ENCODE measurements around the gene XNDC1N.
"Not testable (repeated sequence)": the region's sequence is repeated elsewhere in the genome, so short reads cannot be mapped to it uniquely, and the experiment has no call there.

The XNDC1N gene

GRCh38 chr11:71895961-71896360 lies 32.4 kb downstream of the XNDC1N start:
- CTCF ChIA-PET: no interaction called here
- no peaks in the 10 kb centered on the region for H3K4me1 ChIP-seq (ENCODE audit: control extremely low read depth in 1 of 4, control insufficient read depth in 4 of 4, insufficient read depth in 4 of 4, low read length in 3 of 4)
- WGBS (ENCODE audit: insufficient coverage): 98% methylated on average over 9 of the region's 12 CpGs
- POLR2A ChIA-PET: no interaction called here
- H3K27me3 ChIP-seq (replicated peaks in 2 of 5; ENCODE audit: control insufficient read depth in 4 of 5, insufficient read depth in 5 of 5, low read length in 4 of 5): no peaks in the 10 kb centered on the region
- peaks cover 0 to 2% (median 0%) of the 10 kb centered on the region in 4 experiments for H3K36me3 ChIP-seq (ENCODE audit: control insufficient read depth in 4 of 4, insufficient read depth in 4 of 4, low read length in 3 of 4)
- H3K4me3 ChIP-seq (ENCODE audit: control insufficient read depth in 1 of 7, extremely low read depth in 1 of 7, insufficient read depth in 4 of 7, low read depth in 2 of 7, low read length in 6 of 7): no peak overlapping the region
- H3K27ac ChIP-seq (ENCODE audit: insufficient read depth in 1 of 2, low read depth in 1 of 2, low read length in 2 of 2, poor library complexity in 1 of 2, severe bottlenecking in 2 of 2): no peak overlapping the region
- DNase-seq: no peak
- H3K9me3 ChIP-seq (ENCODE audit: control extremely low read depth in 1 of 5, control insufficient read depth in 4 of 5, insufficient read depth in 2 of 5, low read depth in 1 of 5, low read length in 4 of 5): peaks cover 0 to 2% (median 0%) of the 10 kb centered on the region in 5 experiments

GRCh38 chr11:71889181-71889872 lies 39.1 kb downstream of the XNDC1N start:
- H3K9me3 ChIP-seq (ENCODE audit: control extremely low read depth in 1 of 5, control insufficient read depth in 4 of 5, insufficient read depth in 2 of 5, low read depth in 1 of 5, low read length in 4 of 5); POLR2A ChIA-PET; H3K36me3 ChIP-seq (ENCODE audit: control insufficient read depth in 4 of 4, insufficient read depth in 4 of 4, low read length in 3 of 4); CTCF ChIA-PET; H3K4me3 ChIP-seq (ENCODE audit: control insufficient read depth in 1 of 7, extremely low read depth in 1 of 7, insufficient read depth in 4 of 7, low read depth in 2 of 7, low read length in 6 of 7); H3K4me1 ChIP-seq (ENCODE audit: control extremely low read depth in 1 of 4, control insufficient read depth in 4 of 4, insufficient read depth in 4 of 4, low read length in 3 of 4); H3K27ac ChIP-seq (ENCODE audit: insufficient read depth in 1 of 2, low read depth in 1 of 2, low read length in 2 of 2, poor library complexity in 1 of 2, severe bottlenecking in 2 of 2); DNase-seq; H3K27me3 ChIP-seq (replicated peaks in 2 of 5; ENCODE audit: control insufficient read depth in 4 of 5, insufficient read depth in 5 of 5, low read length in 4 of 5): not testable (repeated sequence)
- WGBS (ENCODE audit: insufficient coverage): 94% methylated on average over 5 of the region's 14 CpGs

GRCh38 chr11:71888335-71889010 lies 39.9 kb downstream of the XNDC1N start:
- POLR2A ChIA-PET; H3K27ac ChIP-seq (ENCODE audit: insufficient read depth in 1 of 2, low read depth in 1 of 2, low read length in 2 of 2, poor library complexity in 1 of 2, severe bottlenecking in 2 of 2); H3K4me1 ChIP-seq (ENCODE audit: control extremely low read depth in 1 of 4, control insufficient read depth in 4 of 4, insufficient read depth in 4 of 4, low read length in 3 of 4); H3K36me3 ChIP-seq (ENCODE audit: control insufficient read depth in 4 of 4, insufficient read depth in 4 of 4, low read length in 3 of 4); H3K27me3 ChIP-seq (replicated peaks in 2 of 5; ENCODE audit: control insufficient read depth in 4 of 5, insufficient read depth in 5 of 5, low read length in 4 of 5); H3K9me3 ChIP-seq (ENCODE audit: control extremely low read depth in 1 of 5, control insufficient read depth in 4 of 5, insufficient read depth in 2 of 5, low read depth in 1 of 5, low read length in 4 of 5); DNase-seq; H3K4me3 ChIP-seq (ENCODE audit: control insufficient read depth in 1 of 7, extremely low read depth in 1 of 7, insufficient read depth in 4 of 7, low read depth in 2 of 7, low read length in 6 of 7); CTCF ChIA-PET: not testable (repeated sequence)
- 98% methylated on average over 10 of the region's 14 CpGs for WGBS (ENCODE audit: insufficient coverage)

- H3K4me1 ChIP-seq (ENCODE audit: control extremely low read depth in 1 of 4, control insufficient read depth in 4 of 4, insufficient read depth in 4 of 4, low read length in 3 of 4); DNase-seq; H3K4me3 ChIP-seq (ENCODE audit: control insufficient read depth in 1 of 7, extremely low read depth in 1 of 7, insufficient read depth in 4 of 7, low read depth in 2 of 7, low read length in 6 of 7); POLR2A ChIA-PET; H3K9me3 ChIP-seq (ENCODE audit: control extremely low read depth in 1 of 5, control insufficient read depth in 4 of 5, insufficient read depth in 2 of 5, low read depth in 1 of 5, low read length in 4 of 5); H3K27me3 ChIP-seq (replicated peaks in 2 of 5; ENCODE audit: control insufficient read depth in 4 of 5, insufficient read depth in 5 of 5, low read length in 4 of 5); H3K36me3 ChIP-seq (ENCODE audit: control insufficient read depth in 4 of 4, insufficient read depth in 4 of 4, low read length in 3 of 4); H3K27ac ChIP-seq (ENCODE audit: insufficient read depth in 1 of 2, low read depth in 1 of 2, low read length in 2 of 2, poor library complexity in 1 of 2, severe bottlenecking in 2 of 2); CTCF ChIA-PET: not testable (repeated sequence)
- WGBS (ENCODE audit: insufficient coverage): 96% methylated on average over 6 of the region's 12 CpGs
These were observed 42.6 kb downstream of the XNDC1N start for GRCh38 chr11:71885806-71886205.
